Measurements from ENCODE around the gene MIOS.

- no peak for TF ChIP-seq CTCF (IDR thresholded peaks at IDR 0.05; ENCODE audit: low read depth, low read length)
- no peak for TF ChIP-seq EZH2phosphoT487 (IDR thresholded peaks at IDR 0.05; ENCODE audit: low read depth)
Measured at GRCh38 chr7:7554649-7555575, 11.8 kb upstream of the MIOS start.

Data from OCI-LY3 (cell line).